SK-N-SH (cell line): Measurements from ENCODE around the gene CSRNP3.

Experiments used
- CHD2 ChIP-seq: fragments of 150-350 bp; IDR thresholded peaks from 2 replicates; pipeline ENCODE4 v1.6.1; 2018; ENCODE audit warnings: low read length; ENCODE audit not compliant: partially characterized antibody
- EP300 ChIP-seq, 2 experiments: IDR thresholded peaks; 2 replicates each; pipeline versions ENCODE4 v1.4.0 to v1.6.1; 2012; ENCODE audit warnings: borderline replicate concordance in 1 of 2, low read depth in 1 of 2, low read length in 1 of 2
- EZH2phosphoT487 ChIP-seq: fragments of 200-600 bp; sonication (generic); IDR thresholded peaks from 2 replicates; pipeline ENCODE4 v1.6.1; 2017; ENCODE audit warnings: low read depth, mixed run types, mild to moderate bottlenecking, antibody characterized with exemption, moderate library complexity, borderline replicate concordance
- FOSL2 ChIP-seq: IDR thresholded peaks from 2 replicates; pipeline ENCODE4 v1.4.0; 2012; ENCODE audit warnings: low read depth, mild to moderate bottlenecking, moderate library complexity, borderline replicate concordance
- PBX3 ChIP-seq: IDR thresholded peaks from 2 replicates; pipeline ENCODE4; 2012
- POLR2AphosphoS5 ChIP-seq: IDR thresholded peaks from 2 replicates; pipeline ENCODE4 v1.6.1; 2012; ENCODE audit warnings: low read depth, low read length
- USF2 ChIP-seq: fragments of 150-350 bp; IDR thresholded peaks from 2 replicates; pipeline ENCODE4 v1.6.1; 2017; ENCODE audit warnings: antibody characterized with exemption, low read length, low read depth, borderline replicate concordance
- TF ChIP-seq, protein P1 (sequence below): fragments of 200-600 bp; sonication (generic); IDR thresholded peaks from 2 replicates; pipeline ENCODE4 v1.6.1; 2017; ENCODE audit warnings: antibody characterized with exemption, mild to moderate bottlenecking, moderate library complexity
- TF ChIP-seq, protein P2 (sequence below): IDR thresholded peaks from 2 replicates; pipeline ENCODE4 v1.4.0; 2012; ENCODE audit warnings: low read depth

- TF ChIP-seq PBX3 (no peak), USF2 (no peak), POLR2AphosphoS5 (no peak), EZH2phosphoT487 (no peak), EP300 (IDR thresholded peaks at IDR 0.05; ENCODE audit: borderline replicate concordance in 1 of 2, low read depth in 1 of 2, low read length in 1 of 2) (no peak), CHD2 (no peak), FOSL2 (no peak)
- TF ChIP-seq, protein P1, sequence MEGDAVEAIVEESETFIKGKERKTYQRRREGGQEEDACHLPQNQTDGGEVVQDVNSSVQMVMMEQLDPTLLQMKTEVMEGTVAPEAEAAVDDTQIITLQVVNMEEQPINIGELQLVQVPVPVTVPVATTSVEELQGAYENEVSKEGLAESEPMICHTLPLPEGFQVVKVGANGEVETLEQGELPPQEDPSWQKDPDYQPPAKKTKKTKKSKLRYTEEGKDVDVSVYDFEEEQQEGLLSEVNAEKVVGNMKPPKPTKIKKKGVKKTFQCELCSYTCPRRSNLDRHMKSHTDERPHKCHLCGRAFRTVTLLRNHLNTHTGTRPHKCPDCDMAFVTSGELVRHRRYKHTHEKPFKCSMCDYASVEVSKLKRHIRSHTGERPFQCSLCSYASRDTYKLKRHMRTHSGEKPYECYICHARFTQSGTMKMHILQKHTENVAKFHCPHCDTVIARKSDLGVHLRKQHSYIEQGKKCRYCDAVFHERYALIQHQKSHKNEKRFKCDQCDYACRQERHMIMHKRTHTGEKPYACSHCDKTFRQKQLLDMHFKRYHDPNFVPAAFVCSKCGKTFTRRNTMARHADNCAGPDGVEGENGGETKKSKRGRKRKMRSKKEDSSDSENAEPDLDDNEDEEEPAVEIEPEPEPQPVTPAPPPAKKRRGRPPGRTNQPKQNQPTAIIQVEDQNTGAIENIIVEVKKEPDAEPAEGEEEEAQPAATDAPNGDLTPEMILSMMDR: no peak
- TF ChIP-seq, protein P2, sequence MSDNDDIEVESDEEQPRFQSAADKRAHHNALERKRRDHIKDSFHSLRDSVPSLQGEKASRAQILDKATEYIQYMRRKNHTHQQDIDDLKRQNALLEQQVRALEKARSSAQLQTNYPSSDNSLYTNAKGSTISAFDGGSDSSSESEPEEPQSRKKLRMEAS: no peak
Measured at GRCh38 chr2:165674780-165675179, 205.3 kb downstream of the CSRNP3 start.
